T-helper 2 cell treated with Interferon-gamma antibody and Interleukin-4, amounts not matched to agents 100 ng/mL and 5 ng/mL, for 36 hours (primary cell): ENCODE measurements around the gene FBXW12. TPM values are rescaled to one million over a fixed set of nuclear protein-coding genes. Genes with fewer than 3 reads are reported as not detected.
"Not testable (repeated sequence)": the region's sequence is repeated elsewhere in the genome, so short reads cannot be mapped to it uniquely, and the experiment has no call there.

ENCODE experiments used
- intact Hi-C: fragments of 100-400 bp; cut with micrococcal nuclease; formaldehyde crosslinking; loops from one replicate; pipeline ENCODE4 v1.15.1; 2023
- total RNA-seq: library from RNA; stranded (reverse); gene quantifications from 2 replicates; pipeline ENCODE4 v1.2.3, GENCODE V29; 2022

FBXW12 gene, protein sequence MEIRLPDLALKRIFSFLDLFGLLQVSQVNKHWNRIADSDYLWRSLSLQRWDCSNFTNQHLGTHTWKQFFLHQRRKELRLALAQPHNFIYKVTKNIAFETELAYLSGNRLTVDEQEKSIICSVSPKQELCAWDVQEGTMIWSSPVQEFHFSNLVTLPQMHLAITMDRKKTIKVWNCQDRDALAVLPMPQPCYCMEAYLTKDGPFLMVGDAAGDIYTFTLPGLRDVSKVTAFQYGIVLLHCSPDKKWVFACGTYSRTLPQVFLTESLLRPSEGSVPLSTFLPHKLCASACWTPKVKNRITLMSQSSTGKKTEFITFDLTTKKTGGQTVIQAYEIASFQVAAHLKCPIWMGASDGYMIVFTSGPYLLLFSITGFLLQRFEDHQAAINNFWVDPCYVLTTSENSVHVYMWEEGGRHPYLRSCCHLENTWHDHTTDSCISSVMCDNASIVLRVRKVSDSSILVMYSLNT
- total RNA-seq: not detected in 2 replicates

DNA sequence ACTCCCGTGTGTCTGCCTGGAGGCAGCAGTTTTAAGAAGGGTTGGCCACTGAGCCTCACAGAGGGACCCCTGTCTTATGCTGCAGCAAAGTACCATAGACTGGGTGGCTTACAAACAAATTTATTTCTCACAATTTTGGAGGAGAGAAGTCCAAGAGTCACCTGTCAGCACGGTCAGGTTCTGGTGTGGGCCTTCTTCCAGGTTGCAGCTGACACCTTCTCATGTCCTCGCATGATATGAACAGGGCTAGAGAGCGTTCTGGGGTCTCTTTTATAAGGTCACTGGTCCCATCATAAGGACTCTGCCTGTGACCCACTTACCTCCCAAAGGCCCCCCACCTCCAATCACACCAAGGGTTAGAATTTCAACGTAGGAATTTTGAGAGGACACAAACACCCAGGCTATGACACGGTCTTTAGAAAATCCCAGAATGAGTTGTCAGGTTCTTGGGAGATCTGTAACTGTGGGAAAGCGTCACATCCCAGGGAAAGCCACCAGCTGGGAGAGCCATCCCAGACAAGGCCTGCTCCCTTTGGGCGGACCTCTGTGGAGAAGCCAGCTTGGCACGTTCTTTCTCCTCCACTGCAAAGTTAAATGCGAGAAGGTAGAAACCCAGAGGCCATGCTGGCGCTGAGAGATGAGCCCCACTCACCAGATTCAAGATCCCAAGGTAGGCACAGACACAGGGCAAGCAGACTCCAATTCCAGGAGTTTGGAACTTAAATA, at the start of gene FBXW12:
Gene FBXW12, plus strand, starts transcription at position 569 of the 726 bp plus-strand sequence. CDS start 549 bp downstream, outside the sequence.
- intact Hi-C loops: no loop called here

DNA sequence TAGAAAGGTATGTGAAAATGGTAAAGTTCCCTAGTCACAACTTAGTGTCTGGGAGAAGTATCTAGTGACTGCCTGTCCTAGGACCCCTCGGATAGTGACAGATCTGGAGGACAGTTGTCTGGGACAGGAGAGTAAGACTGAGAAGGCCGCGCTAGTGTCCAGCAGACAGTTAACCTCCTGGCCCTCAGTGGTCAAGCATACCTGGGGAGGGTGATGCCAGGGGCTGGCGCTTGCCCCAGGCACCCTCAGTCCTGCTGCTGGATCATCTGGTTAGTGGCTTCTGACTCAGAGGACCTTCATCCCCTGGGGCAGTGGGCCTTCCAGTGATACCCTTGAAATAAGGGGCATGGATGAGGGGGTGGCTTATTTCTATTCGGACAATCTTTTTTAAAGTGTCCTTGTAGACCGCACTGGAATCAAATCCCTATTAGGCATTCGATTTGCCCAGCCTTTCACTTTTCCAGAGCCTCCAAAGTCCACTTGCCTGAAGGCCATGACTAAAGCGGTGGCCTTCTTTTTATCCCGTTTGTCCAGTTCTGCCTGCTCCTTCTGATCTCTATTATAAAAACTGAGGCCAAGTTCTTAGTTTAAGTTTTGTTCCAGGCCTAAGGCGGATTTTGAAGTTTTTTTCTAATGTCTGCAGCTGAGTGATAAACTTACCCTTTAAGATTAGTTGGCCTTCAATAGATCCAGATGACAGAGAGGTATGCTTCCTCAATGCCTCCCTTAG, 40.1 kb upstream of the FBXW12 start:
- intact Hi-C loops: not testable (repeated sequence)

DNA sequence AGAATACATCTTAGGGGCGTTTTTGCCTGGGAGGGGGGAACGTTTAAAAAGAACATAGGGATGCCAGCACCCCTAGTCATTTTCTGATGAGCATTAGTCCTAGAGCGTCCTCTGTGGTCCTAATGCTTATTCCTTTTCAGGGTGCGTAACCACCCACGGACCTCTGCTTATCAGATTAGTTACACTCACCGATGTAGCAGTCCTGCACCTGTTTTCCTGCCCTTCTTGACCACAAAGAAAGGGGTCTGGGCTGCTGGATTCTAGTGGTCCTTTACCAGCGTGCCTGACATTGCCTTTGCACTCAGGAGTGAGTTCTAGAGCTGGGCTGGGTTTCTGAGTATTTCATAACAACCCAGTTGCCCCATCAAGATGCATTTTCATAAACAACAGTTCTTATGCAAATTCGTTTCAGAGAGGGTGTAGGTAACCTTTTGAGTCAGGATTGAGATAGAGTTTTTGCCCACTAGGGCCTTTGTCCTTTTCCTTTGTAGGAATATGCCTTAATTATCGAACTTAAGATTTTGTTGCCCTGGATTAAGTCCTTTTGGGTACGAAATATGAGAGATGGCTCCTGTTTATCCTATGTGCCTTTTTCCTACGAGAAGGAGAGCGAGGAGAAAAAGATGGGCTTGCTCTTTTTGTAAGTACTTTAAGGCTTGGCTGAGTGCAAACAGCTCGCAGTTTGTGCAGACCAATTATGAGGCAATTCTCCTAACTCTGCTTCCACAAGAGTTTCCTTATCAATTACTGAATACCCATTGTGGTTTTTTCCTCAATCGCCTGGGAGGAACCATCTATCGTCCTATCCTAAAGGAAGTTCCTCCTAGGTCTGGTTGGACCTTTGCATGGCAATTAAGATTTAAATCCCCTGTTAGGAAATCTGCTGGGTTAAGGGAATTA, 38.4 kb upstream of the FBXW12 start, which contains the start of gene SPINK8:
Gene SPINK8, minus strand, starts transcription at position 316 of the 900 bp plus-strand sequence. CDS start 5,320 bp downstream, outside the sequence.
- intact Hi-C loops: not testable (repeated sequence)

DNA sequence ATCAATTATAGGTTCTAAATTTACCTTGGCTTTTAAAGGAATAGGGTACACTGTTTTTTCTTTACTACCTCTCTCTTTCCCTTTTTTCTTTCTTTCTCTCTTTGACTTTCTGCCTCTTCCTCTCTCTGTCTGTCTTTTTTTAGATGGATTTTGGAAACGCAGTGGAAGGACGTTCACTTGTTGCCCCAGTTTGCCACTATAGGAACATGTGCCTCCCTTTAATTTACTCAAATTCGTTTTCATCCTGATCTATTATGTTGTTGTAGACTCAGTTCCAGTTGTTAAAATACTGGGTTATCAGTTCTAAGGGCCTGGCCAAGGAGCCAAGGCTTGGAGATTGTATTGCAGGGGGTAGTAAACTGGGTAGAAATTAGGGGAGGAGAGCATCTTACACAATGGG, 37.4 kb upstream of the FBXW12 start:
- intact Hi-C loops: no loop called here

DNA sequence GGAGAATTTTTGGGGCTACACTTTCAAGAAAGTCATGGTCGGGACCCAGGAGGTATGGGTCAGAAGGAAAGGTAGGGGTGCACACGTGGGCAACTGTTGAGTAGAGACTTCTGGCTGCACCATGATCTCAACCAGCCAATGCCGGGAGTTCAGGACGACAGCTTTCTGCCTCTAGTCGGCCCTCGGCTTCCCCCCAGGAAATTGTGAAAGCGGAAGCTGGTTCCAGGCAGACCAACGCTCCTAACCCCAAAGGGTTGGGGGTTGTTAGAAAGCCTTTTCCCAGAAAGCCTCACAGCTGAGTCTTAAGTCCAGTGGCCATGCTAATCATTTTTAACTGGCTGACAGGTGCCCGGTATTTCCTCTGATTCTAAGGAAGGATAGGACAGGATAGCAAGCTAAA, 36.7 kb upstream of the FBXW12 start:
- intact Hi-C loops: not testable (repeated sequence)

DNA sequence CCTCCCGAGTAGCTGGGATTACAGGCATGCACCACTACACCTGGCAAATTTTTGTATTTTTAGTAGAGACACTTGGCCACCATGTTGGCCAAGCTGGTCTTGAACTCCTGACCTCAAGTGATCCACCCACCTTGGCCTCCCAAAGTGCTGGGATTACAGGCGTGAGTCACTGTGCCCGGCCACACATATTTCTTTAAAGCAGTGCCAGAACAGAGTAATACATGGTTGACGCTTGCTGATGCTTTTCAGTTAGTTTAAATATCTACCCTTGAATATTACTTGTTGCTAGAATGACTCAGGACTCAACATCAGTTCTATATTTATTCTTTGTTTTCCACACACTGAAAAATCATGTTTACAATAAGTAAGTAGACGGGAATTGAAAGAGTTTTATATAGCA, 34.5 kb upstream of the FBXW12 start:
- intact Hi-C loops: not testable (repeated sequence)

DNA sequence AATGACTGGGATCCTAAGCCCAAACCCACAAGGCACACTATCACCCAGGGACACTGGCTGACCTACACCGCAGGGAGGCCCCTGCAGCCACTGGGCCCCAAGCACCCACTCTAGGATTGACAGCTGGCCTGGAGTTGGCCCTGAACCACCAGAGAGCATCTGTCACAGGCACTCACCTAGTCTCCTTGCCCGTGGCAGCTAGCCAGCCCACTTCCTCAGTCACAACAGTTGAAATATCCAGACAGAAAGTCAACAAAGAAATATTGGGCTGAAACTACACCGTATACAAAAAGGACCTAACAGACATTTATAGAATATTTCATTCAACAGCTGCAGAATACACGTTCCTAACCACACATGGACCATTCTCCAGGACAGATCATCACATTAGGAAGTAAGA, 33.4 kb upstream of the FBXW12 start:
- intact Hi-C loops: no loop called here

DNA sequence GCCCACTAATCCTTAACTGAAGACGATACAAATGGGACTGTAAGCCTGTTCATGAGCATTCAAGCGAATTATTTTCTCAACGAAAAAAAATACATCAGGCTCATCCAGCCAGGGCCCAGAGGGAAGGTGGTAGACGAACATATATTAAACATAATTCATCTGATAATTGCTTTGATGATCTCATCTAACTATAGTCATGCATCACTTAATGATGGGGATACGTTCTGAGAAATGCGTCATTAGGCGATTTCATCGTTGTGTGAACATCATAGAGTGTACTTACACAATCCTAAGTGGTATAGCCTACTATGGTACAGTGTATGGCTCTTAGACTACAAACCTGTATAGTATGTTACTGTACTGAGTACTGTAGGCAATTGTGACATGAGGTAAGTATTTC, 28.6 kb upstream of the FBXW12 start:
- intact Hi-C loops: no loop called here

DNA sequence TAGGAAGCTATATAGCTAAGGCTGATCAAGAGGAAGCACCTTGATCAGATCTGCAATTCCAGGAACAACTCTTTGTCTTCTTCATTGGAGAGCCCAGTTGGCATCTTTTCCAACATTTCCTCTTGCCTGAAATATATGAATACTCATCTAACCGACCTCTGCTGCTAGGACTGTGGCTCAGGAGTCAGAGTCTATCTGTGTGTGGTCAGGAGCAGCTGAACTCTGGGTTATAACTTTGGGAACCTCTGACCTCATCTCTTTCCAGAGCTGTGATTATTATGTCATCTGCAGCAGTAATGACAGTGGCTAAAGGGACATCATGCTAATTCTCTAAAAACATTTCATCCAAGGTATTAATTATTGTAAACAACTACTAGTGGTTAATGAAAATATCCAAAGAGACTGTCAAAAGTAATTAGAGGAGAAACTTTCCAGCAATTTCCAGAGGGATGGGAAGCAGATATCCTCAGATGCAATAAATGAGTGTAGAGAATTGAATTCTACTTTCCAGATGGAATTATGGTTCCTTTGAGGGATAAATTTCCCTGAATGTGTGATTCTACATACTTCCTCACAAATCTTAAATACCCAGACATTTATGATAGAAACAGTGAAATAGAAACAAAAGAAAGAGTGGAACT, 27.0 kb upstream of the FBXW12 start:
- intact Hi-C loops: no loop called here

DNA sequence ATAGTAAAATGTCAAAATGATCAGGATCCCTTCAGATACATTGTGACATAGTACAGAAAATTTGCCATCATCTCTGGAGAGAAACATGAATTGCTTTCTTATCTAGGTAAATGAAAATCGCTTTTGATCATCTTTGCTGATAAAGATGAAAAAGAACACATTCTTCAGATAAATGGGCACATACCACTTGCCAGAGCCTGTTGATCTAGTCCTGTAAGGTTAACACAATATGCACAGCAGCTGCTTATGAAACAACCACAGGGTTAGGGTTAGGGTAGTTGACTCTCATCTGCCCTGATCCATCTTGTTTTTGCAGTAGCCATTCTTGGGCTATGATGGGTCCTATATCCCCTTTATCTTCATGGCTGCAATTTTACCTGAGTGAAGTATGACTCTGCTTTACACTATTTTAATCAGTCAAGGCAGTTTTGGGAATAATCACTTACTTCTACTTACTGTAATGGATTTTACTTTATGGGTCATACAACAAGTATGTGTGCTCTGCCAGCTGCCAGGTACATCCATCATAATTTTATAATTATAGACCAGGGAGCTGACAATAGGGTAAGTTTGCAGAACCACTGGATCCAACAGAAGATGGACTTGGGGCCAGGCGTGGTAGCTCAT, 26.0 kb upstream of the FBXW12 start:
- intact Hi-C loops: no loop called here

DNA sequence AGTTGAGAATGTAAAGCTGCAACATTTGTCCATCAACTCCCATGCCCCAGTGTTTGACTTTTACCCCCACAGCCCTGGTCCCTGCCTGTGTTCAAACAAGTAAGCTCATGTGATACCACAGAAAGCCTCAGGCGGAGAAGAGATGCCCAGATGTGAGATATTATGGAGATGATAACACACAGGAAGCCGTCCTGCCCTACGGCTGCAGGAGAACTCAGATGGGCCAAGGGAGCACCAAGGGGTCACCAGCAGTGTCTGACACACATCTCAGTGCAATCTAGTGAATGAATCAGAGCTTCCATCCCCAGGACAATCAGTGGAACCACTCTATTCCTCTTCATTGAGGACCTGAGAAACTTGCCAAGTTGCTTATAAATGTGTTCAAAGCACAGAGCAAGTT, 24.5 kb upstream of the FBXW12 start:
- intact Hi-C loops: no loop called here

DNA sequence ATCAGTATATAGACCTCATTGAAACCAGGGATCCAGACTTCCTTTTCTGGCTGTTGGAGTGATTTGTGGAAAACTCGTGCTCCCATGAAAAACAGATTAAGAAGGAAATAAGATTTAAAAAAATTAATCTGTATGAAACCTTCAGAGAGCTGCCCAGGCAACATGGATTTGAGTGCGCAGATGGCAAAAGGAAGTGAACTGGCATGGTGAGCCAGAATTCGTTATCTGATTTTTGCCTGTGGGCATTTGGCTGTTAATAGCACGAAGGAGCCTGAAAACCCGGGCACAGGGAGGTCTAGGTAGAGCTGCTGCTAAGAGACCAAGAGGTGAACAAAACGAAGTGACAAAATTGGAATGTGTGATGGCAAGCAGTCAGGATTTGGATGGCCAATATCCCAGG, 19.5 kb upstream of the FBXW12 start:
- intact Hi-C loops: no loop called here

DNA sequence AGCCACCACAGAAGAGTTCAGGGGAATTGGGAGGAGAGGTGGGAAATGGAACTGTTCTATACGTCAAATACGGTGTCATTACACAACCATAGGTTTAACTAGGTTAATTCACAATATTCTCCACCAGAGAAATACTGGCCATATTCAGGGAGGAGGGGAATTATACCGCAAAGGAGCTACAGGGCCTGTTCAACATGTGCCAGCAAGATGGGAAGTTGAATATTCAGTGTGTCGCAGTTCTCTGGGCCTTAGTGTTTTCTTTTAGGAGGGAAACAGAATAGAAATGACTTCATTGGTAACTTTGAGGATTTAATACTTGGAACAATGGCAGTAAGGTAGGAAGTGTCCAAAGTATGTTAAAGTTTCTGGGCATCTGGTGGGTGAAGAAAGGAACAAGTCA, 18.0 kb upstream of the FBXW12 start:
- intact Hi-C loops: no loop called here

DNA sequence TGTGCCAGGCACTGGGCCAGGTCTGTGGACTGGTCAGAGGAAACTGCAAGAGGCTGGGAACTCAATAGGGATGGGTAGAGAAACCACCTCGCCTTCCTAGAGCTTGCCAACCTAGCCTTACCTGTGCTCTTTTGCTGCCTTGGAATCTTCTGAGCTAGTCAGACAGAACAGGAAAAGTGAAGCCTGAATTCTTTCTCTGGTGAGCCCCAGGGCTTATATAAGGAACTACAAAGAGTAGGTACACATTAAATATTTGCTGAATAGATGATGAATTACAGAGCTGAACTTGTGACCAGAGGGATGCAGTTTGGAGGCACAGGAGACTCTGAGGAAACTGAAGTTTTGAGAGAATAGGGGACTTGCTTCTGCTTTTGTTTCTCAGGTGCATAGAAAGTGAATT, 15.6 kb upstream of the FBXW12 start:
- intact Hi-C loops: no loop called here

DNA sequence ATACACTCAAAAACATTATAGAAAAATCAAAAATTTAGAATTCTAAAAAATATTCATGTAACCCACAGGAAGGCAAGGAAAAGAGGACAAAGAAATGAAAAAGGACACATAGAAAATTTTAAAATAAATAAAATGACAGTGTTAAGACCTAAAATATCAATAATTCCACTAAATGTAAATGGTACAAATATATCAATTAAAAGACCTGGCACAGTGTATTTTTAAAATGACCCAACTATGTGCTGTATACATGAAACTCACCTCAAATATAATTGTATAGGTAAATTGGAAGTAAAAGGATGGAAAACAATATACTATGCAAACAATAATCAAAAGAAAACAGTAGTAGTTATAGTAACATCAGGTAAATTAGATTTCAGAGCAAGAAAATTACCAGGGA, 10.1 kb upstream of the FBXW12 start:
- intact Hi-C loops: no loop called here

DNA sequence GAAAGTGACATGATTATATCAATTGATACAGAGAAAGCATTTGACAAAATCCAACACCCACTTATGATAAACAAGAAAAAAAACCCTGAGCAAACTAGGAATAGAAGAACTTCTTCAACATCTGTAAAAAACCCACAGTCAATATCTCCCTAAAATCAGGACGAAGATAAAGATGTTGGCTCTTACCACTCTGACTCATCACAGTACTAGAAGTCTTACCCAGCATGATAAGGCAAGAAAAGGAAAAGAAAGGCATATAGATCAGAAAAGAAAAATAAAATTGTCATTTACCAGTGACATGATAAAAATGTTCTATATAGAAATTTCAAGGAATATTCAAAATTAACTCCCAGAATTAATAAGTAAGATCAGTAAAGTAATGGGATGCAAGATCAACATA, 7.2 kb upstream of the FBXW12 start:
- intact Hi-C loops: no loop called here

DNA sequence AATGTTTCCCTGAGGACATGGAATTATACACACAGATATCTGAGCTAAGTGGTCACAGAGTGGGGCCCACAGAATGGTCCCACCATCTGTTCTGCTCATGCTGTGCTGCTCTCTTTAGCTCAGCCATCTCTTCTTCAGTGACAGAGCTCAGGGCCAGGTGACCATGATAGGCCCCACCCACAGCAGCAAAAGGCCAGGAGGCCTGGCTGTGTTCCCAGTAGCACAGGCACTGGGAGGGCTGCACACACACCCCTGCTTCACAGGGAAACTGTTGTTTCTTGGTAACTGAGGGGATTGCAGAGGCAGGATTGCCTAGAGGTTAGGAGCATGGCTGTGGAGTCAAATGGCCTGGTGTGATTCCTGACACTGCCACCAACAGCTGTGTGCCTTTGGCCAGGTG, 4.8 kb upstream of the FBXW12 start:
- intact Hi-C loops: no loop called here

DNA sequence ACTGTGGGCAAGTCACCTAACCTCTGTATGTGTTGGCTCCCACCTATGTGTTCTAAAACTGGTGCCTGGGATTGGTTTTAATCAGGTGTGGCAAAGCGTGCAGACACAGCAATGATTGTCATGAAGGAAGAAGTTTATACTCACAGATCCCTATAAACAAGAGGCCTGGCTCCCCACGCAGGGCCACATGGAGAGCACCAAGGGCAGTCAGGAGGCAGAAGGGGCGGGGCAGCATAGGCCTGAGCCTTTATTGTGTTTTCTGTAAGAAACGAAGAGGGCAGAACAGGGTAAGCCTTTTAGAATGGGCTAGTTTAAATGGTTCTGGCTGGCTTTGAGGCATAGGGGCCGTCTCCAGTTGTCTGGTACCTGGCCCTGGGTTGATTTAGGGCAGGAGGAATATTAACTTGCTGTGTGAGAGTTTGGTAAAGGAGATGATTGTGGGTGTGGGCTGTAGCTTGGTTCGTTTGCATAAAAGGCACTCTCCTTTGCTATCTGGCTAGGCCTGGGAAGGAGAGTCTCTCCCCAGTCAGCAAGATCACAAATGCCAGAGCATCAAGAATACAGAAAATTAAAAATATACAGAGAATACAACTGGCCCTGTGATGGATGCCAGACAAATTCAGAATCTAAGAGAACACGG, 2.2 kb upstream of the FBXW12 start:
- intact Hi-C loops: no loop called here

DNA sequence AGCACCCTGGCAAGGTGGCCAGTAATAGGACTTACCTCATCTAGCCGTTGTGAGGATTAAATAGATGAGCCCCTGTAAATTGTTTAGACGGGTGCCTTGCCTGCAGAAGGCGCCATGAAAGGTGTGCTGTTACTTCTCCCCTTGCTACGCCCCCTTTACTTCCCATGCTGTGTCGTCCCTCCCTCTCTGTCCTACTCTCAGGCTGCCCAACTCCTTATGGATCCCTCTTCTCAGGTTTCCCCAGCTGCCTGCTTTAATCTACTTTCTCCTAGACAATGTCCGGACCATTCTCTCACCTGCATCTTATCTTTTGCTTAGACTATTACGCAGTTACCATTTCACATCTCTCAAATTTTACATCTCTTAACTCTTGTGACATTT, 1.7 kb upstream of the FBXW12 start:
- intact Hi-C loops: no loop called here
